ENCODE results near the gene KHDC1.

KHDC1 gene

GRCh38 chr6:73240730-73241129 lies 22.3 kb downstream of the KHDC1 start:
- TF ChIP-seq EGR1 (IDR thresholded peaks at IDR 0.05) (no peak), FOXM1 (IDR thresholded peaks at IDR 0.05; ENCODE audit: borderline replicate concordance, low read depth) (no peak), NFIC (IDR thresholded peaks at IDR 0.05) (no peak), TCF12 (IDR thresholded peaks at IDR 0.05; ENCODE audit: low read depth) (no peak), CREB1 (IDR thresholded peaks at IDR 0.05; ENCODE audit: low read depth) (no peak), CEBPB (IDR thresholded peaks at IDR 0.05) (no peak), TAF1 (IDR thresholded peaks at IDR 0.05; ENCODE audit: low read depth) (no peak), REST (IDR thresholded peaks at IDR 0.05; ENCODE audit: low read depth) (no peak), RAD21 (IDR thresholded peaks at IDR 0.05; ENCODE audit: low read depth) (no peak), MAX (IDR thresholded peaks at IDR 0.05) (no peak), EP300 (IDR thresholded peaks at IDR 0.05; ENCODE audit: borderline replicate concordance) (no peak), YY1 (IDR thresholded peaks at IDR 0.05; ENCODE audit: low read depth) (no peak), ZBTB7A (IDR thresholded peaks at IDR 0.05; ENCODE audit: low read depth) (no peak), TEAD4 (IDR thresholded peaks at IDR 0.05) (no peak), USF1 (IDR thresholded peaks at IDR 0.05) (no peak)

GRCh38 chr6:73236144-73236750 lies 26.7 kb downstream of the KHDC1 start:
- TF ChIP-seq RAD21 (IDR thresholded peaks at IDR 0.05; ENCODE audit: low read depth) (no peak), EP300 (IDR thresholded peaks at IDR 0.05; ENCODE audit: borderline replicate concordance) (no peak), YY1 (IDR thresholded peaks at IDR 0.05; ENCODE audit: low read depth) (no peak), MAX (IDR thresholded peaks at IDR 0.05) (no peak), USF1 (IDR thresholded peaks at IDR 0.05) (no peak), CEBPB (IDR thresholded peaks at IDR 0.05) (no peak), EGR1 (IDR thresholded peaks at IDR 0.05) (no peak), TEAD4 (IDR thresholded peaks at IDR 0.05) (no peak), ZBTB7A (IDR thresholded peaks at IDR 0.05; ENCODE audit: low read depth) (no peak), NFIC (IDR thresholded peaks at IDR 0.05) (no peak), REST (IDR thresholded peaks at IDR 0.05; ENCODE audit: low read depth) (no peak), TCF12 (IDR thresholded peaks at IDR 0.05; ENCODE audit: low read depth) (no peak), FOXM1 (IDR thresholded peaks at IDR 0.05; ENCODE audit: borderline replicate concordance, low read depth) (no peak), CREB1 (IDR thresholded peaks at IDR 0.05; ENCODE audit: low read depth) (no peak), TAF1 (IDR thresholded peaks at IDR 0.05; ENCODE audit: low read depth) (no peak)

- TF ChIP-seq REST (IDR thresholded peaks at IDR 0.05; ENCODE audit: low read depth) (no peak), RAD21 (IDR thresholded peaks at IDR 0.05; ENCODE audit: low read depth) (no peak), TCF12 (IDR thresholded peaks at IDR 0.05; ENCODE audit: low read depth) (no peak), ZBTB7A (IDR thresholded peaks at IDR 0.05; ENCODE audit: low read depth) (no peak), EGR1 (IDR thresholded peaks at IDR 0.05) (no peak), TEAD4 (IDR thresholded peaks at IDR 0.05) (no peak), CREB1 (IDR thresholded peaks at IDR 0.05; ENCODE audit: low read depth) (no peak), NFIC (IDR thresholded peaks at IDR 0.05) (no peak), EP300 (IDR thresholded peaks at IDR 0.05; ENCODE audit: borderline replicate concordance) (no peak), TAF1 (IDR thresholded peaks at IDR 0.05; ENCODE audit: low read depth) (no peak), USF1 (IDR thresholded peaks at IDR 0.05) (no peak), MAX (IDR thresholded peaks at IDR 0.05) (no peak), CEBPB (IDR thresholded peaks at IDR 0.05) (no peak), YY1 (IDR thresholded peaks at IDR 0.05; ENCODE audit: low read depth) (no peak), FOXM1 (IDR thresholded peaks at IDR 0.05; ENCODE audit: borderline replicate concordance, low read depth) (no peak)
Observed at GRCh38 chr6:73234733-73235132, 28.3 kb downstream of the KHDC1 start.
